Measurements from ENCODE around the gene MAGEB16. TPM values are rescaled to one million over a fixed set of nuclear protein-coding genes. Genes with fewer than 3 reads are reported as not detected.

MAGEB16 gene
- total RNA-seq, result not detected in 2 replicates

DNA sequence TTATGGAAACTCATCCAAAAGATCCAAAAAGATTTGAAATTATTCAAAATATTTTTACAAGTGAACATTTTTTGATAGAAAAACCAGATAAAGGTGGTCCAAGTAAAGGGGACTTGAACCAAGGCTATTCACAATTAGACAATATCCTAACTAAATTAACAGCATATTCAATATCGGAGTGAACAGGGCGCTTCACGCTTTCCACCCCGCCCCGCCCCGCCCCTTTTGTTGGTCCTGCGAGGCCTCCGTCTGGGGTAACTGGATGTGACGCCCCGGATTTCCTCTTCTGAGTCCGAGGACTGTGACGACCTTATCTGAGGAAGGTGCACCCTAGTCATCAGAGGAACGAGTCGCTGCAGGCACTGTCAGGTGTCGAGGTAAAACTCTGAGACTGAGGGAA is at the start of gene MAGEB16:
MAGEB16 (plus strand) TSS at position 301 of the 400 bp plus-strand sequence. CDS start 3,855 bp downstream, outside the sequence.

Other genes starting within 250 kb of the MAGEB16 start
- gene CFAP47, start 121.4 kb downstream of the MAGEB16 start, total RNA-seq, result under 0.01 TPM in 1 of 2 replicates, not detected in the other